Endodermal cell (in vitro differentiated cells): ENCODE measurements around the gene CLECL1. TPM values are rescaled to one million over a fixed set of nuclear protein-coding genes. Genes with fewer than 3 reads are reported as not detected.
"Not testable (repeated sequence)": the region's sequence is repeated elsewhere in the genome, so short reads cannot be mapped to it uniquely, and the experiment has no call there.

Source experiments
- DNase-seq: peaks from one replicate; pipeline ENCODE4 v3.0.0-alpha.2; 2017
- H3K27ac ChIP-seq: 2 replicates; pipeline ENCODE4 v1.5.1; 2013; ENCODE audit warnings: mild to moderate bottlenecking, low read depth, low read length, moderate library complexity
- H3K27me3 ChIP-seq: 2 replicates; pipeline ENCODE4 v1.6.1; 2013; ENCODE audit warnings: mild to moderate bottlenecking, low read length, moderate library complexity; ENCODE audit not compliant: insufficient read depth, control insufficient read depth, poor library complexity, severe bottlenecking
- H3K36me3 ChIP-seq: 2 replicates; pipeline ENCODE4 v1.7.0; 2013; ENCODE audit warnings: mild to moderate bottlenecking, low read length, moderate library complexity; ENCODE audit not compliant: control insufficient read depth, insufficient read depth
- H3K4me1 ChIP-seq: one replicate; pipeline ENCODE4 v1.7.0; 2013; ENCODE audit warnings: low read length; ENCODE audit not compliant: control insufficient read depth, insufficient read depth
- H3K4me3 ChIP-seq: 2 replicates; pipeline ENCODE4 v1.5.1; 2013; ENCODE audit warnings: mild to moderate bottlenecking, low read length, moderate library complexity
- H3K9ac ChIP-seq: 2 replicates; pipeline ENCODE4 v1.6.1; 2013; ENCODE audit warnings: mild to moderate bottlenecking, low read length, moderate library complexity; ENCODE audit not compliant: poor library complexity, severe bottlenecking; ENCODE audit errors: extremely low read depth
- H3K9me3 ChIP-seq: 2 replicates; pipeline ENCODE4 v1.6.1; 2013; ENCODE audit warnings: mild to moderate bottlenecking, low read length, moderate library complexity; ENCODE audit not compliant: control insufficient read depth
- H3K27ac Mint-ChIP-seq: 2 replicates; pipeline ENCODE4 v1.8.0; 2020; ENCODE audit warnings: mixed read lengths
- H3K27me3 Mint-ChIP-seq: 2 replicates; pipeline ENCODE4 v1.8.0; 2021; ENCODE audit warnings: mild to moderate bottlenecking, mixed read lengths; ENCODE audit not compliant: insufficient read depth
- H3K36me3 Mint-ChIP-seq: 2 replicates; pipeline ENCODE4 v1.8.0; 2020; ENCODE audit warnings: low read depth, mixed read lengths
- H3K4me1 Mint-ChIP-seq: 2 replicates; pipeline ENCODE4 v1.8.0; 2020; ENCODE audit warnings: mixed read lengths
- H3K4me3 Mint-ChIP-seq: 2 replicates; pipeline ENCODE4 v1.8.0; 2020; ENCODE audit warnings: mild to moderate bottlenecking, moderate library complexity, mixed read lengths
- H3K9me3 Mint-ChIP-seq: 2 replicates; pipeline ENCODE4 v1.8.0; 2020; ENCODE audit warnings: mild to moderate bottlenecking, mixed read lengths
- CTCF ChIP-seq: fragments of 200-600 bp; sonication (generic); conservative IDR thresholded peaks from 2 replicates; pipeline ENCODE4 v1.5.0; 2021; ENCODE audit warnings: antibody characterized with exemption, mild to moderate bottlenecking
- WGBS, 2 experiments: methylation state at CpG; one replicate each; pipeline versions ENCODE4 v1.1.5 to v1.1.7; 2013; ENCODE audit warnings: missing lambda C conversion rate in 2 of 2, mixed read lengths in 1 of 2; ENCODE audit not compliant: insufficient coverage in 1 of 2, insufficient read length in 1 of 2; 5-methylcytosine and 5-hydroxymethylcytosine counted together
- total RNA-seq, 2 donors: library from RNA; stranded (reverse); fragmentation: NEBNext Ultra II Directional in 1 of 2; extraction: Animal tissue kit (Norgen Biotek cat#: 25700) in 1 of 2; gene quantifications; 2 replicates in 1 of 2; 3 replicates in 1 of 2; pipeline ENCODE4 v1.2.1, GENCODE V29; 2021

CLECL1 gene
- total RNA-seq, 2 donors from 2014 or later, result not detected

GRCh38 chr12:9707356-9707755 is 25.5 kb downstream of the CLECL1 start:
- Histone ChIP-seq H3K4me1 (peaks cover 7% of the 10 kb centered on the region), H3K27ac (no peak overlapping the region), H3K9me3 (peaks cover 4% of the 10 kb centered on the region), H3K9ac (no peak overlapping the region), H3K4me3 (no peak overlapping the region), H3K36me3 (no peaks in the 10 kb centered on the region), H3K27me3 (no peaks in the 10 kb centered on the region)
- no peak overlapping the region for H3K27ac Mint-ChIP-seq
- H3K9me3 Mint-ChIP-seq, result peaks cover 23% of the 10 kb centered on the region
- no peaks in the 10 kb centered on the region for H3K36me3 Mint-ChIP-seq
- no peak for TF ChIP-seq CTCF
- peaks cover 3% of the 10 kb centered on the region for H3K27me3 Mint-ChIP-seq
- H3K4me3 Mint-ChIP-seq, result no peak overlapping the region
- no peak for DNase-seq
- peaks cover 23% of the 10 kb centered on the region for H3K4me1 Mint-ChIP-seq

- Histone ChIP-seq H3K27ac (no peak overlapping the region), H3K4me1 (peaks cover 7% of the 10 kb centered on the region), H3K27me3 (no peaks in the 10 kb centered on the region), H3K9me3 (peaks cover 4% of the 10 kb centered on the region), H3K9ac (no peak overlapping the region), H3K4me3 (no peak overlapping the region), H3K36me3 (no peaks in the 10 kb centered on the region)
- Mint-ChIP-seq H3K4me3 (no peak overlapping the region), H3K9me3 (peaks cover 33% of the 10 kb centered on the region), H3K27me3 (peaks cover 8% of the 10 kb centered on the region), H3K4me1 (peaks cover 16% of the 10 kb centered on the region), H3K36me3 (no peaks in the 10 kb centered on the region), H3K27ac (no peak overlapping the region)
- no peak for DNase-seq
- TF ChIP-seq CTCF, result no peak
Measured at GRCh38 chr12:9706086-9706685, 26.7 kb downstream of the CLECL1 start.

GRCh38 chr12:9704561-9704960 is 28.3 kb downstream of the CLECL1 start:
- H3K4me1 ChIP-seq, H3K36me3 Mint-ChIP-seq, H3K9ac ChIP-seq, H3K9me3 ChIP-seq, H3K4me3 ChIP-seq, H3K27ac Mint-ChIP-seq, H3K27me3 ChIP-seq, H3K4me1 Mint-ChIP-seq, H3K36me3 ChIP-seq, DNase-seq, H3K4me3 Mint-ChIP-seq, H3K27me3 Mint-ChIP-seq, H3K27ac ChIP-seq: not testable (repeated sequence)
- H3K9me3 Mint-ChIP-seq, result peaks cover 39% of the 10 kb centered on the region
- WGBS, 2 experiments, result 91% methylated on average over 5 of the region's 5 CpGs; no CpG with 5 or more reads in 1 of the 2 experiments

DNA sequence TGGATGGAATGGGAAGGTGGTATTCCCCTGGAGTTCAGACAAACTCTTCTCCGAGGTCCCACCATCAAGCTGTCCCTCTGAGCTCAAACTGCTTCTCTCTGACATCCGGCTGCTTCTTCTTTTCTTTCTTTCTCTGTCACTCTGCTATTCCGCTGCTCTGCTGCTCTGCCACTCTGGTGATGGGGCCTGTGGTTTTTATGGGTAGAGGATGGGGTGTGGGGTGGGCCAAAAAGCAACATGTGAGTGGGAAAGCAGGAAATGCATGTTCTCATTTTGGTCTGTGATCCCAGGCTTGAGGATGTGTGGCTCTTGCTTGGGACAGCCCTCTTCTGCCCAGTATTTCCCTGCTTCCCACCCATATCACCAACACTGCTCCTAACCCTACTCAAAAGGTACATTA is 30.6 kb downstream of the CLECL1 start:
- Mint-ChIP-seq H3K4me3 (no peak overlapping the region), H3K36me3 (no peaks in the 10 kb centered on the region), H3K9me3 (peaks cover 57% of the 10 kb centered on the region), H3K4me1 (no peaks in the 10 kb centered on the region), H3K27me3 (peaks cover 8% of the 10 kb centered on the region), H3K27ac (no peak overlapping the region)
- DNase-seq, result no peak
- Histone ChIP-seq H3K27me3 (no peaks in the 10 kb centered on the region), H3K9me3 (peaks cover 18% of the 10 kb centered on the region), H3K4me3 (no peak overlapping the region), H3K9ac (no peak overlapping the region), H3K4me1 (no peaks in the 10 kb centered on the region), H3K27ac (no peak overlapping the region), H3K36me3 (no peaks in the 10 kb centered on the region)
- no peak for TF ChIP-seq CTCF
- WGBS, 2 experiments, result 69% methylated on average over 2 of the region's 3 CpGs; no CpG with 5 or more reads in 1 of the 2 experiments
